Measurements from ENCODE around the gene NUDT1. TPM values are rescaled to one million over a fixed set of nuclear protein-coding genes. Genes with fewer than 3 reads are reported as not detected.

NUDT1 gene
- total and polyA plus RNA-seq, 12 donors = 2.5 to 17.3 (median 8.7) TPM

GRCh38 chr7:2230882-2231281, 11.1 kb upstream of the NUDT1 start:
- TF ChIP-seq CTCF (IDR thresholded peaks at IDR 0.05) = no peak
- no peak for TF ChIP-seq POLR2A (IDR thresholded peaks at IDR 0.05)
- 91 to 98% (median 94%) methylated on average over 8 to 9 of the region's 9 CpGs for WGBS, 4 donors
- Histone ChIP-seq H3K9me3 (replicated peaks in 1 of 3) (no peaks in the 10 kb centered on the region), H3K4me3 (no peak overlapping the region), H3K36me3 (replicated peaks in 1 of 2) (peaks cover 0 to 22% of the 10 kb centered on the region in 2 donors), H3K27me3 (no peaks in the 10 kb centered on the region), H3K4me1 (replicated peaks in 1 of 2) (peaks cover 13 to 21% of the 10 kb centered on the region in 2 donors), H3K27ac (no peak overlapping the region)
- intact Hi-C loops (cut with DNase I) = no loop called here
- no peak for DNase-seq

- Histone ChIP-seq H3K27ac (peak overlapping the region in 4 of 5 donors; percentile 26 to 76 (median 61)), H3K4me3 (peak overlapping the region; percentile 54 to 92 (median 76)), H3K36me3 (replicated peaks in 1 of 2) (peaks cover 0 to 30% of the 10 kb centered on the region in 2 donors), H3K9me3 (replicated peaks in 1 of 3) (no peaks in the 10 kb centered on the region), H3K27me3 (no peaks in the 10 kb centered on the region), H3K4me1 (replicated peaks in 1 of 2) (peaks cover 13 to 21% of the 10 kb centered on the region in 2 donors)
- WGBS, 4 donors = 2 to 6% (median 2%) methylated on average over 10 to 46 of the region's 46 CpGs
- peak in 1 of 6 experiments; percentile 5 for TF ChIP-seq CTCF (IDR thresholded peaks at IDR 0.05)
- no peak for TF ChIP-seq POLR2A (IDR thresholded peaks at IDR 0.05)
- peak in 1 of 7 donors; percentile 14 for DNase-seq
- intact Hi-C loops (cut with DNase I) = no loop called here
Observed at GRCh38 chr7:2231992-2232765, 9.8 kb upstream of the NUDT1 start.

- no peak for TF ChIP-seq CTCF (IDR thresholded peaks at IDR 0.05)
- TF ChIP-seq POLR2A (IDR thresholded peaks at IDR 0.05) = peak in 1 of 2 donors; percentile 43
- Histone ChIP-seq H3K9me3 (replicated peaks in 1 of 3) (no peaks in the 10 kb centered on the region), H3K4me1 (replicated peaks in 1 of 2) (peaks cover 13 to 21% of the 10 kb centered on the region in 2 donors), H3K27me3 (no peaks in the 10 kb centered on the region), H3K36me3 (replicated peaks in 1 of 2) (peaks cover 0 to 32% of the 10 kb centered on the region in 2 donors), H3K27ac (peak within 1 kb of the TSS in 4 of 5 donors; percentile 26 to 76 (median 61)), H3K4me3 (peak within 1 kb of the TSS; percentile 54 to 92 (median 76))
- intact Hi-C loops (cut with DNase I) = no loop called here
- WGBS, 4 donors = 0 to 2% (median 1%) methylated on average over 8 to 63 of the region's 63 CpGs
- peak; percentile 88 to 95 (median 92) for DNase-seq
Observed at GRCh38 chr7:2232766-2233520, 9.1 kb upstream of the NUDT1 start, which contains the start of gene MAD1L1. Gene MAD1L1 (minus strand): TSS chr7:2232945. CDS start chr7:2230133, 2,812 bp downstream.

- Histone ChIP-seq H3K27me3 (no peaks in the 10 kb centered on the region), H3K27ac (no peak overlapping the region), H3K9me3 (replicated peaks in 1 of 3) (no peaks in the 10 kb centered on the region), H3K4me3 (no peak overlapping the region), H3K4me1 (replicated peaks in 1 of 2) (peaks cover 13 to 21% of the 10 kb centered on the region in 2 donors), H3K36me3 (replicated peaks in 1 of 2) (peaks cover 0 to 34% of the 10 kb centered on the region in 2 donors)
- intact Hi-C loops (cut with DNase I) = no loop called here
- DNase-seq = no peak
- 62 to 84% (median 79%) methylated on average over 3 of the region's 3 CpGs for WGBS, 4 donors
- TF ChIP-seq POLR2A (IDR thresholded peaks at IDR 0.05) = no peak
- TF ChIP-seq CTCF (IDR thresholded peaks at IDR 0.05) = no peak
Observed at GRCh38 chr7:2233926-2234325, 8.1 kb upstream of the NUDT1 start.
